Activated T-helper 9 cell treated with anti-CD3 and anti-CD28 coated beads, Interleukin-2, amount 50 U/mL, for 16 hours (primary cell): ENCODE measurements around the gene ZG16.
"Not testable (repeated sequence)": the region's sequence is repeated elsewhere in the genome, so short reads cannot be mapped to it uniquely, and the experiment has no call there.

Experiments used
- DNase-seq: peaks from one replicate; pipeline ENCODE4 v3.0.0-alpha.2; 2020; ENCODE audit warnings: low read depth

ZG16 gene

GRCh38 chr16:29777576-29778350 is at the start of gene ZG16:
Gene ZG16, plus strand, starts transcription at chr16:29778256. Its CDS starts 1,011 bp downstream, at chr16:29779267.
- no peak for DNase-seq

- no peak for DNase-seq
These were observed 48.9 kb upstream of the ZG16 start for GRCh38 chr16:29729116-29729521.

- no peak for DNase-seq
These were observed 47.4 kb upstream of the ZG16 start for GRCh38 chr16:29730649-29731048.

- DNase-seq, result peak; percentile 61
These were observed 46.1 kb upstream of the ZG16 start for GRCh38 chr16:29731768-29732601.

- no peak for DNase-seq
These were observed 43.3 kb upstream of the ZG16 start for GRCh38 chr16:29734786-29735185.

- no peak for DNase-seq
These were observed 41.9 kb upstream of the ZG16 start for GRCh38 chr16:29736112-29736511.

- DNase-seq, result no peak
These were observed 41.3 kb upstream of the ZG16 start for GRCh38 chr16:29736764-29737163.

- no peak for DNase-seq
These were observed 40.3 kb upstream of the ZG16 start for GRCh38 chr16:29737713-29738112.

- no peak for DNase-seq
These were observed 39.5 kb upstream of the ZG16 start for GRCh38 chr16:29738514-29738913.

GRCh38 chr16:29739927-29740629 is 38.0 kb upstream of the ZG16 start:
- not testable (repeated sequence) for DNase-seq

GRCh38 chr16:29740630-29741015 is 37.4 kb upstream of the ZG16 start:
- DNase-seq, result not testable (repeated sequence)

- no peak for DNase-seq
These were observed 35.3 kb upstream of the ZG16 start for GRCh38 chr16:29742683-29743275.

GRCh38 chr16:29743475-29743826 is 34.6 kb upstream of the ZG16 start:
- DNase-seq, result no peak

- peak; percentile 27 for DNase-seq
These were observed 34.1 kb upstream of the ZG16 start for GRCh38 chr16:29743827-29744531.

- DNase-seq, result no peak
These were observed 33.4 kb upstream of the ZG16 start for GRCh38 chr16:29744541-29745101.

GRCh38 chr16:29745121-29745852 is 32.8 kb upstream of the ZG16 start:
- peak; percentile 45 for DNase-seq

- peak; percentile 81 for DNase-seq
These were observed 32.2 kb upstream of the ZG16 start, which contains the start of gene C16orf54 for GRCh38 chr16:29745853-29746345. Gene C16orf54, minus strand, starts transcription at chr16:29745990. Its CDS starts 1,039 bp downstream, at chr16:29744951.

GRCh38 chr16:29746518-29746917 is 31.5 kb upstream of the ZG16 start:
- not testable (repeated sequence) for DNase-seq

- DNase-seq, result no peak
These were observed 29.9 kb upstream of the ZG16 start for GRCh38 chr16:29747947-29748759.
